GM12878 (cell line): ENCODE measurements around the gene CD101. TPM values are rescaled to one million over a fixed set of nuclear protein-coding genes. Genes with fewer than 3 reads are reported as not detected.
A peak's percentile ranks its signal among the peaks of the same experiment; 100 is the strongest.

Experiments used
- ATAC-seq: fragments of 200-7000 bp; cut with Tn5 transposase; 3 replicates; pipeline ENCODE4 v1.9.1; 2020; ENCODE audit warnings: mild to moderate bottlenecking, moderate library complexity
- Bru-seq: library from RNA; stranded (reverse); fragments of 400-500 nt; gene quantifications from one replicate; lab custom pipeline; 2021; lab: Mats Ljungman, UMichigan
- BruChase-seq, 2 experiments: library from RNA; stranded (reverse); fragments of 400-500 nt; gene quantifications; one replicate each; lab custom pipeline; 2021; lab: Mats Ljungman, UMichigan
- BruUV-seq: library from RNA; stranded (reverse); fragments of 400-500 nt; replicated peaks from 2 replicates; lab custom pipeline; 2021; lab: Mats Ljungman, UMichigan
- CTCF ChIA-PET: fragments of 300-600 bp; sonication (Branson Sonifier 250); formaldehyde crosslinking; extraction: SDS; loops from one replicate; lab custom pipeline; 2021; ENCODE audit warnings: inconsistent platforms; lab: Yijun Ruan, JAX
- POLR2A ChIA-PET: fragments of 350-600 bp; formaldehyde crosslinking; extraction: SDS; loops from one replicate; lab custom pipeline; 2021; ENCODE audit warnings: inconsistent platforms; lab: Charles Lee
- RAD21 ChIA-PET: fragments of 300-600 bp; sonication (Branson Sonifier 250); formaldehyde crosslinking; loops from one replicate; lab custom pipeline; 2023; ENCODE audit warnings: antibody characterized with exemption; ENCODE audit not compliant: unreplicated experiment; lab: Charles Lee
- SMC1A ChIA-PET: fragments of 300-600 bp; sonication (Branson Sonifier 250); formaldehyde crosslinking; loops from one replicate; lab custom pipeline; 2023; ENCODE audit not compliant: unreplicated experiment, uncharacterized antibody; lab: Charles Lee
- DNase-seq: peaks from one replicate; pipeline ENCODE4 v3.0.0-alpha.2; 2011; ENCODE audit warnings: low read depth, low spot score
- FAIRE-seq: peaks from 3 replicates; lab custom pipeline; 2011; peaks lifted over from hg19 to GRCh38; lab: Jason Lieb, UNC
- H2AFZ ChIP-seq: 2 replicates; pipeline ENCODE4 v1.6.0; 2011; ENCODE audit warnings: low read depth, low read length, control low read depth; ENCODE audit not compliant: control insufficient read depth
- H3K27ac ChIP-seq: 2 replicates; pipeline ENCODE4 v1.5.1; 2011; ENCODE audit warnings: control low read depth; ENCODE audit not compliant: control insufficient read depth, insufficient read depth
- H3K27me3 ChIP-seq, 2 experiments: replicated peaks in 1 of 2; 2 replicates each; pipeline versions ENCODE4 v1.6.0 to v1.6.1; 2011; ENCODE audit warnings: low read length in 1 of 2; ENCODE audit not compliant: control insufficient read depth in 2 of 2, insufficient read depth in 2 of 2
- H3K36me3 ChIP-seq, 2 experiments: 2 replicates each; pipeline ENCODE4 v1.5.1; 2011; ENCODE audit warnings: low read length in 1 of 2; ENCODE audit not compliant: control insufficient read depth in 2 of 2, insufficient read depth in 2 of 2
- H3K4me1 ChIP-seq: 2 replicates; pipeline ENCODE4 v1.6.1; 2011; ENCODE audit warnings: mild to moderate bottlenecking, low read length, moderate library complexity, mixed read lengths; ENCODE audit not compliant: control insufficient read depth, insufficient read depth
- H3K4me2 ChIP-seq: 2 replicates; pipeline ENCODE4 v1.6.0; 2011; ENCODE audit warnings: control low read depth; ENCODE audit not compliant: control insufficient read depth, insufficient read depth
- H3K4me3 ChIP-seq: fragments of 200-600 bp; sonication (generic); 2 replicates; pipeline ENCODE4 v1.5.1; 2016
- H3K79me2 ChIP-seq: 2 replicates; pipeline ENCODE4 v1.6.0; 2011; ENCODE audit warnings: low read length; ENCODE audit not compliant: control insufficient read depth, insufficient read depth
- H3K9ac ChIP-seq: 2 replicates; pipeline ENCODE4 v1.8.0; 2011; ENCODE audit warnings: low read length, control low read depth, mixed read lengths; ENCODE audit not compliant: control insufficient read depth, insufficient read depth
- H3K9me3 ChIP-seq: replicated peaks from 3 replicates; pipeline ENCODE4 v1.5.1; 2011; ENCODE audit warnings: mild to moderate bottlenecking, low read length; ENCODE audit not compliant: control insufficient read depth, insufficient read depth
- H4K20me1 ChIP-seq: 2 replicates; pipeline ENCODE4 v1.6.0; 2011; ENCODE audit not compliant: control insufficient read depth, insufficient read depth
- ATF2 ChIP-seq: IDR thresholded peaks from 2 replicates; pipeline ENCODE4 v1.6.1; 2012; ENCODE audit warnings: low read length, inconsistent platforms
- BHLHE40 ChIP-seq, 2 experiments: fragments of 450-650 bp in 1 of 2; IDR thresholded peaks; 2 replicates each; pipeline ENCODE4 v1.6.1; 2011 to 2017; ENCODE audit warnings: low read depth in 2 of 2, borderline replicate concordance in 1 of 2, improper control_type of control experiment in 1 of 2, low read length in 1 of 2, mild to moderate bottlenecking in 1 of 2
- CBX5 ChIP-seq: sonication (generic); IDR thresholded peaks from 2 replicates; pipeline ENCODE4 v1.6.1; 2016; ENCODE audit warnings: low read depth, moderate library complexity, mild to moderate bottlenecking, inconsistent platforms
- EP300 ChIP-seq, 2 experiments: fragments of 150-350 bp in 1 of 2; IDR thresholded peaks; 2 replicates each; pipeline ENCODE4 v1.6.1; 2011 to 2012; ENCODE audit warnings: low read depth in 2 of 2, low read length in 2 of 2, borderline replicate concordance in 1 of 2, improper control_type of control experiment in 1 of 2, inconsistent platforms in 1 of 2; ENCODE audit not compliant: control insufficient read depth in 1 of 2
- FOXM1 ChIP-seq: IDR thresholded peaks from 2 replicates; pipeline ENCODE4 v1.6.1; 2012; ENCODE audit warnings: low read depth, mild to moderate bottlenecking, inconsistent platforms, low read length, moderate library complexity
- IRF4 ChIP-seq: IDR thresholded peaks from 2 replicates; pipeline ENCODE4 v1.6.1; 2011; ENCODE audit warnings: low read depth, low read length
- MEF2A ChIP-seq: IDR thresholded peaks from 2 replicates; pipeline ENCODE4 v1.6.1; 2011; ENCODE audit warnings: low read depth, mild to moderate bottlenecking, low read length, moderate library complexity; ENCODE audit not compliant: insufficient read depth
- RAD51 ChIP-seq: fragments of 450-650 bp; IDR thresholded peaks from 2 replicates; pipeline ENCODE4 v1.6.1; 2016; ENCODE audit warnings: moderate library complexity, mild to moderate bottlenecking, inconsistent platforms
- ZNF384 ChIP-seq: IDR thresholded peaks from 2 replicates; pipeline ENCODE4 v1.6.1; 2012; ENCODE audit warnings: low read depth, mild to moderate bottlenecking, low read length, improper control_type of control experiment, borderline replicate concordance
- WGBS: methylation state at CpG from one replicate; pipeline ENCODE4 v1.1.6; 2016; ENCODE audit warnings: low lambda C conversion rate; ENCODE audit not compliant: insufficient replicate concordance, insufficient coverage; ENCODE audit errors: missing lambda C conversion rate; 5-methylcytosine and 5-hydroxymethylcytosine counted together
- in situ Hi-C: fragments of 300-500 bp; cut with MboI; formaldehyde crosslinking; loops from 9 replicates; pipeline ENCODE4 v1.14.3; 2018; ENCODE audit warnings: mixed read lengths
- intact Hi-C: fragments of 100-400 bp; cut with micrococcal nuclease; formaldehyde crosslinking; loops from one replicate; pipeline ENCODE4 v1.14.2; 2022; ENCODE audit not compliant: unreplicated experiment
- long read RNA-seq, 2 experiments: library from polyadenylated mRNA; unstranded; transcript quantifications; one replicate each; pipeline ENCODE4 v2.0.0, GENCODE V29; 2019 to 2020
- polyA minus RNA-seq, 3 experiments: library from RNA; depleted of rRNA, polyadenylated mRNA; stranded (reverse); fragments of >200 nt; gene quantifications; 2 replicates each; pipeline ENCODE4 v1.2.3, GENCODE V29; 2011
- polyA plus RNA-seq, 11 experiments: library from polyadenylated mRNA; depleted of rRNA in 4 of 11; unstranded in 6 of 11; stranded (reverse) in 5 of 11; fragments of >200 nt; fragmentation: Nextera tagmentation in 4 of 11; fragmentation: Illumina TruSeq in 1 of 11; extraction: Ambion mirVana in 4 of 11; extraction: Trizol in 1 of 11; gene quantifications; 1 replicate in 1 of 11; 2 replicates in 10 of 11; pipeline versions ENCODE4 v1.2.1 to v1.2.3, GENCODE V29; 2011 to 2016; ENCODE audit warnings: inconsistent platforms in 2 of 11, missing spikeins in 2 of 11, low read depth in 1 of 11
- total RNA-seq, 4 experiments: library from RNA; depleted of rRNA in 3 of 4; stranded (reverse); fragments of >200 nt in 3 of 4; fragmentation: Illumina TruSeq in 1 of 4; extraction: Trizol in 1 of 4; gene quantifications; 2 replicates each; pipeline versions ENCODE4 v1.2.1 to v1.2.3, GENCODE V29; 2013 to 2021
- TF ChIP-seq, protein P1 (sequence below): fragments of 450-650 bp; IDR thresholded peaks from 2 replicates; pipeline ENCODE4 v1.6.1; 2018; ENCODE audit warnings: mild to moderate bottlenecking, low read depth, moderate library complexity; ENCODE audit not compliant: partially characterized antibody
- TF ChIP-seq, protein P2 (sequence below): fragments of 450-650 bp; IDR thresholded peaks from 2 replicates; pipeline ENCODE4 v1.6.1; 2016; ENCODE audit warnings: mild to moderate bottlenecking

Gene CD101
- 5.1 and 5.4 TPM in 2 replicates for total RNA-seq (2013; cell fraction: nucleolus; rRNA removed)
- total RNA-seq (2014; rRNA removed) = 1.9 and 3.1 TPM in 2 replicates
- 3.2 and 3.7 TPM in 2 replicates for total RNA-seq (2014; rRNA removed; fragmentation: Illumina TruSeq; extraction: Trizol)
- 3.1 and 4.5 TPM in 2 replicates for total RNA-seq (2021)
- polyA plus RNA-seq (2011; ENCODE audit: low read depth) = 0.29 TPM
- 4.3 and 7.9 TPM in 2 replicates for polyA plus RNA-seq (2011; rRNA removed)
- polyA plus RNA-seq (2011; cell fraction: cytosol; rRNA removed) = 10.6 and 11.1 TPM in 2 replicates
- 8.1 and 10.1 TPM in 2 replicates for polyA plus RNA-seq (2011; cell fraction: nucleus; rRNA removed)
- polyA plus RNA-seq (2012) = 0.52 and 1.1 TPM in 2 replicates
- polyA plus RNA-seq (2014; fragmentation: Illumina TruSeq; extraction: Trizol) = 3.3 and 4.6 TPM in 2 replicates
- polyA plus RNA-seq (2014; fragmentation: Nextera tagmentation; extraction: Ambion mirVana) = 1 to 10 TPM; 1.9 to 2.7 TPM
- polyA plus RNA-seq (2014; rRNA removed) = 1.8 and 4.0 TPM in 2 replicates
- 1 to 10 TPM in 1 of 2 experiments, under 1 TPM in 1; 0.56 to 1.5 TPM for polyA plus RNA-seq (2016; fragmentation: Nextera tagmentation; extraction: Ambion mirVana)
- 15.1 and 22.9 TPM in 2 replicates for polyA minus RNA-seq (2011; rRNA and poly(A)+ RNA removed)
- polyA minus RNA-seq (2011; cell fraction: cytosol; rRNA and poly(A)+ RNA removed) = 5.5 and 8.8 TPM in 2 replicates
- 4.0 and 7.7 TPM in 2 replicates for polyA minus RNA-seq (2011; cell fraction: nucleus; rRNA and poly(A)+ RNA removed)
- percentile 36 among the genes with signal in this experiment for Bru-seq, nascent RNA
- BruChase-seq, experiment 1, labeled RNA remaining after a 6-hour chase = percentile 35 among the genes with signal in this experiment
- percentile 35 among the genes with signal in this experiment for BruChase-seq, experiment 2, labeled RNA remaining after a 2-hour chase
- long read RNA-seq, experiment 1, partial matches to known transcripts = 1 of 4 reads
- long read RNA-seq, experiment 1, other reads (novel, unspliced or antisense) = 3 of 4 reads
- long read RNA-seq, experiment 2, partial matches to known transcripts = 23 of 55 reads
- long read RNA-seq, experiment 2, other reads (novel, unspliced or antisense) = 30 of 55 reads

GRCh38 chr1:117001254-117001927 is at the start of gene CD101:
Gene CD101, plus strand, starts transcription at chr1:117001760. Its CDS starts 58 bp downstream, at chr1:117001818.
- POLR2A ChIA-PET = interaction anchor here (1.0 to 1.8 kb wide), 5 partner anchors 16 to 59 kb away, joined by 3 to 9 read pairs (median 3); partner anchors contain the start of gene TTF2
- FAIRE-seq = peak; percentile 92
- no peak within 1 kb of the TSS for H2AFZ ChIP-seq
- TF ChIP-seq FOXM1 = peak; percentile 56; the same call in 1 of the 2 replicates
- no peak for TF ChIP-seq CBX5
- TF ChIP-seq, protein P1, sequence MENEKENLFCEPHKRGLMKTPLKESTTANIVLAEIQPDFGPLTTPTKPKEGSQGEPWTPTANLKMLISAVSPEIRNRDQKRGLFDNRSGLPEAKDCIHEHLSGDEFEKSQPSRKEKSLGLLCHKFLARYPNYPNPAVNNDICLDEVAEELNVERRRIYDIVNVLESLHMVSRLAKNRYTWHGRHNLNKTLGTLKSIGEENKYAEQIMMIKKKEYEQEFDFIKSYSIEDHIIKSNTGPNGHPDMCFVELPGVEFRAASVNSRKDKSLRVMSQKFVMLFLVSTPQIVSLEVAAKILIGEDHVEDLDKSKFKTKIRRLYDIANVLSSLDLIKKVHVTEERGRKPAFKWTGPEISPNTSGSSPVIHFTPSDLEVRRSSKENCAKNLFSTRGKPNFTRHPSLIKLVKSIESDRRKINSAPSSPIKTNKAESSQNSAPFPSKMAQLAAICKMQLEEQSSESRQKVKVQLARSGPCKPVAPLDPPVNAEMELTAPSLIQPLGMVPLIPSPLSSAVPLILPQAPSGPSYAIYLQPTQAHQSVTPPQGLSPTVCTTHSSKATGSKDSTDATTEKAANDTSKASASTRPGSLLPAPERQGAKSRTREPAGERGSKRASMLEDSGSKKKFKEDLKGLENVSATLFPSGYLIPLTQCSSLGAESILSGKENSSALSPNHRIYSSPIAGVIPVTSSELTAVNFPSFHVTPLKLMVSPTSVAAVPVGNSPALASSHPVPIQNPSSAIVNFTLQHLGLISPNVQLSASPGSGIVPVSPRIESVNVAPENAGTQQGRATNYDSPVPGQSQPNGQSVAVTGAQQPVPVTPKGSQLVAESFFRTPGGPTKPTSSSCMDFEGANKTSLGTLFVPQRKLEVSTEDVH = no peak
- TF ChIP-seq ZNF384 = peak; percentile 42; the same call in 1 of the 2 replicates
- TF ChIP-seq RAD51 = no peak
- TF ChIP-seq IRF4 = 0 out of 2 replicates have a peak, but pooled peaks have one; percentile 40
- 0 out of 4 replicates have a peak, but pooled peaks of 1 of the 2 experiments have one; percentile 25 for TF ChIP-seq BHLHE40 (IDR thresholded peaks at IDR 0.05; ENCODE audit: borderline replicate concordance in 1 of 2, low read depth in 2 of 2, low read length in 1 of 2)
- peak; percentile 48; the same call in 1 of the 2 replicates for TF ChIP-seq MEF2A
- peak; percentile 66 to 85 for TF ChIP-seq EP300 (IDR thresholded peaks at IDR 0.05; ENCODE audit: borderline replicate concordance in 1 of 2, control insufficient read depth in 1 of 2, low read depth in 2 of 2, low read length in 2 of 2)
- TF ChIP-seq ATF2 = peak; percentile 61
- TF ChIP-seq, protein P2, sequence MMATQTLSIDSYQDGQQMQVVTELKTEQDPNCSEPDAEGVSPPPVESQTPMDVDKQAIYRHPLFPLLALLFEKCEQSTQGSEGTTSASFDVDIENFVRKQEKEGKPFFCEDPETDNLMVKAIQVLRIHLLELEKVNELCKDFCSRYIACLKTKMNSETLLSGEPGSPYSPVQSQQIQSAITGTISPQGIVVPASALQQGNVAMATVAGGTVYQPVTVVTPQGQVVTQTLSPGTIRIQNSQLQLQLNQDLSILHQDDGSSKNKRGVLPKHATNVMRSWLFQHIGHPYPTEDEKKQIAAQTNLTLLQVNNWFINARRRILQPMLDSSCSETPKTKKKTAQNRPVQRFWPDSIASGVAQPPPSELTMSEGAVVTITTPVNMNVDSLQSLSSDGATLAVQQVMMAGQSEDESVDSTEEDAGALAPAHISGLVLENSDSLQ = peak; percentile 95

More at GRCh38 chr1:117001254-117001927, at the start of gene CD101:
- H3K4me3 ChIP-seq = peak within 1 kb of the TSS; percentile 6; the same call in 1 of the 2 replicates
- BruUV-seq = no TSS peak
- peak within 1 kb of the TSS; percentile 30 for H3K4me2 ChIP-seq
- ChIA-PET SMC1A (interaction anchor here (0.6 to 3.6 kb wide), 30 partner anchors 8 to 466 kb away, joined by 3 to 16 read pairs (median 5); partner anchors contain the start of gene TTF2), RAD21 (interaction anchor here (0.6 to 2.5 kb wide), 19 partner anchors 8 to 432 kb away, joined by 3 to 16 read pairs (median 3); partner anchors contain the start of gene TTF2), CTCF (interaction anchor here (0.7 to 2.9 kb wide), 16 partner anchors 8 to 276 kb away, joined by 3 to 13 read pairs (median 4); partner anchors contain the start of gene TTF2)
- H3K9me3 ChIP-seq = no peaks in the 10 kb centered on the region
- whole genome bisulfite sequencing = 0% methylated on average over 3 of the region's 3 CpGs
- in situ Hi-C loops = no loop called here
- H3K9ac ChIP-seq = no peak within 1 kb of the TSS
- no peaks in the 10 kb centered on the region for H4K20me1 ChIP-seq
- no peaks in the 10 kb centered on the region for H3K36me3 ChIP-seq
- ATAC-seq (peak; percentile 95), DNase-seq (peak; percentile 82)
- H3K4me1 ChIP-seq = peaks cover 20% of the 10 kb centered on the region
- no peaks in the 10 kb centered on the region for H3K79me2 ChIP-seq
- intact Hi-C loops = loop anchor here (2.0 to 5.0 kb wide), 3 partner anchors 49 to 265 kb away; no protein-coding TSS in a partner anchor
- no peaks in the 10 kb centered on the region for H3K27me3 ChIP-seq
- H3K27ac ChIP-seq = peak within 1 kb of the TSS; percentile 49
